Fibroblast of skin of abdomen (primary cell): ENCODE data around the gene ITGB7. TPM values are rescaled to one million over a fixed set of nuclear protein-coding genes. Genes with fewer than 3 reads are reported as not detected.

Experiments
- DNase-seq: peaks from one replicate; pipeline ENCODE4 v3.0.0-alpha.2; 2013
- polyA plus RNA-seq, 2 experiments: library from polyadenylated mRNA; unstranded; fragments of 120-200 nt; gene quantifications; one replicate each; pipeline ENCODE4 v1.2.1, GENCODE V29; 2013; ENCODE audit not compliant: insufficient read length in 2 of 2

Gene ITGB7, protein sequence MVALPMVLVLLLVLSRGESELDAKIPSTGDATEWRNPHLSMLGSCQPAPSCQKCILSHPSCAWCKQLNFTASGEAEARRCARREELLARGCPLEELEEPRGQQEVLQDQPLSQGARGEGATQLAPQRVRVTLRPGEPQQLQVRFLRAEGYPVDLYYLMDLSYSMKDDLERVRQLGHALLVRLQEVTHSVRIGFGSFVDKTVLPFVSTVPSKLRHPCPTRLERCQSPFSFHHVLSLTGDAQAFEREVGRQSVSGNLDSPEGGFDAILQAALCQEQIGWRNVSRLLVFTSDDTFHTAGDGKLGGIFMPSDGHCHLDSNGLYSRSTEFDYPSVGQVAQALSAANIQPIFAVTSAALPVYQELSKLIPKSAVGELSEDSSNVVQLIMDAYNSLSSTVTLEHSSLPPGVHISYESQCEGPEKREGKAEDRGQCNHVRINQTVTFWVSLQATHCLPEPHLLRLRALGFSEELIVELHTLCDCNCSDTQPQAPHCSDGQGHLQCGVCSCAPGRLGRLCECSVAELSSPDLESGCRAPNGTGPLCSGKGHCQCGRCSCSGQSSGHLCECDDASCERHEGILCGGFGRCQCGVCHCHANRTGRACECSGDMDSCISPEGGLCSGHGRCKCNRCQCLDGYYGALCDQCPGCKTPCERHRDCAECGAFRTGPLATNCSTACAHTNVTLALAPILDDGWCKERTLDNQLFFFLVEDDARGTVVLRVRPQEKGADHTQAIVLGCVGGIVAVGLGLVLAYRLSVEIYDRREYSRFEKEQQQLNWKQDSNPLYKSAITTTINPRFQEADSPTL
- polyA plus RNA-seq (2013, experiment 1 of 2; ENCODE audit: insufficient read length) = 0.63 TPM
- polyA plus RNA-seq (2013, experiment 2 of 2; ENCODE audit: insufficient read length) = 0.71 TPM

DNA sequence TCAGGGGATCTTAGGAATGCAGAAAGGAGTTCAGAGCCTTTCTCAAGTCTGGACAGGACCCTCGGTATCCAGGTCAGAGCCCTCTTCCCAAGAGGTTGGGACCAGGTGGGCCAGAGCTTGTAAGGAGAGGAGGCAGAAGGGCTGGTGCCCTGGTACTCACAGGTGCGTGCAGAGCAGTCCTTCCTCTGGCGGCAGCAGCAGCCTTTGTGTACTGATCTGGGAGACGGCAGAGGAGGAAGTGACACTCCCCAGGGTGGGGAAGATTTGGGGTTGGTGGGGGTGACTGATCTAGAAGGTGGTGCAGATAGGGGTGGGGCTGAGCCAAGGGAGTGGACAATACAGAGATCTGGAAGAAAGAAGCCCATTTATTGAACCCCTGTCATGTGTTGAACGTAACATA lies at the start of gene ITGB7:
Gene ITGB7 (minus strand): TSS at position 210 of the 400 bp plus-strand sequence. CDS start 6,808 bp downstream, outside the sequence.
- DNase-seq = no peak

DNA sequence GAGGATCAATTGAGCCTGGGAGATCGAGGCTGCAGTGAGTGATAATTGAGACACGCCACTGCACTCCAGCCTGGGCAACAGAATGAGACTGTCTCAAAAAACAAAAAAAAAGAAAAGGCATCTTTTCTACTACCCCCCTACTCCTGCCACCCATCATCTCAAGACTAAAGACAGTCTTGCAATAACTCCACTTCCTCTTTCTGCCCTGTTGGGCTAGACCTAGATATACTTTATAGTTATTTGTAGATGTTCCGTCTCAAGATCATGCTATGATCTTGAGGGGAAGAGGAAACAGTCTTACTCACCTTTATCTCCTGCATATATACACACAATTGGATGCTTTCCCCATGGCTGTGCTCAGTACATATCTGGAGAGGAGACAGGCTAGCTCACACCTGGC lies 48.9 kb upstream of the ITGB7 start:
- no peak for DNase-seq

DNA sequence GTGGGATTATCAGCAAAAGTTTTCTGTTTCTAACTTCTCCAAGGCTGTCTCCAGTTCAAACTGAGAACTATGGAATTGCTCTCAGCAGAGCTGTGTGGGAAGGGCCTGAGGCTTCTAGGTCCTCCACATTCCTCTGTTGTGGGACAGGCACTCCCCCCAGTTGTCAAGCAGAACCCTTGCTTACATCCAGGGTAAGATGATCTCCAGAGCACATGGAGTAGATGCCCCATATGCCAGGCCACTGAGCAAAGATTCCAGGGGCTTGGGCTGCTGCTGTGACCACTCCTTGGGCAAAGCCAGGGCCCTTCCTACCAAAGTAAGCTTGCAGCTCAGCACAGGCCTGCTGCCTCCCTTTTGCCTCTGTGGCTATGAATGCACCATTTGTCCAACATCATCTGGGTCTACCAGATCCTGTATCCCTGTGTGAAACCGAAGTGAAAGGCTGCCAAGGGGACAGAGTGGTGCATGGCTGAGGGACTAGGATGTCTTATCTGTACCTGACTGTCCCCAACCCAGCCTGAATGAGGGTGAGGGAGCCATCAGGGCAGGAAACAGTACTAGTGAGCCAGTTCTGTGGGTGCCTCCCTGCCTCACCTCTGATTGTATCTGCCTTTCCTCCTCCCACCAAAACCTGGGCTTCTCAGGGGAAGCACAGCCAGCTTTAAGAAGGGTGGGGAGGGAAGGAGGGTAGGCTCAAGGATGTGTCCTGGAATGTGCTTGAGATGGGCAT lies 47.9 kb upstream of the ITGB7 start:
- no peak for DNase-seq

DNA sequence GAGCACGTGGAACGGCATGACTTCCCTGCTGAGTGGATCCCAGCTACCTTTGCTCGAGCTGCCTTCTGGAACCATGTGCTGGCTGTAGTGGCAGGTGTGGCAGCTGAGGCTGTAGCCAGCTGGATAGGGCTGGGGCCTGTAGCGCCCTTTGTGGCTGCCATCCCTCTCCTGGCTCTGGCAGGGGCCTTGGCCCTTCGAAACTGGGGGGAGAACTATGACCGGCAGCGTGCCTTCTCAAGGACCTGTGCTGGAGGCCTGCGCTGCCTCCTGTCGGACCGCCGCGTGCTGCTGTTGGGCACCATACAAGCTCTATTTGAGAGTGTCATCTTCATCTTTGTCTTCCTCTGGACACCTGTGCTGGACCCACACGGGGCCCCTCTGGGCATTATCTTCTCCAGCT lies 46.2 kb upstream of the ITGB7 start:
- DNase-seq = no peak

DNA sequence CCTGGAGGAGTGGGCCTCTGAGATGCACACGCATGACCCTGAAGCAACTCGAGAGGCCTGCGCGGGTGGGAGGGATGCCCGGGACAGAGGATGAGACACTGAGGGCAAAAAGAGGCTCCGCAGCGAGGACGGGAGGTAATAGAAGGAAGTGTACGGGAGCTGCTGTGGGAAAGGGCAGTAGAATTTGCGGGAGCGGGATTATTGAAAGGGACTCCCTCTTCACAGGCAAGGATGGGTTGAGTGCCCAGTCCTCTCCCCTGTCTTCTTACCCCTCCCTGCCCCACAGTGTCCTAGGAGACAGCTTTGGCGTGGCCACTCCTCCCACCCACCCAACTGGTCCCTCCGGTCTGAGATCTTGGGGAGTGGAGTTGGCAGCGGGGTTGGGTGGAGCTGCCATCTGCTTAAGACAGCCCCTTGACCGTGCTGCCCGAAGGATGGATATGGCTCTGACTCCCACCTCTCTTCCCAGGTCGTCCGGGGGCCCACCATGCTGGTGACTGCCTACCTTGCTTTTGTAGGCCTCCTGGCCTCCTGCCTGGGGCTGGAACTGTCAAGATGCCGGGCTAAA lies 45.4 kb upstream of the ITGB7 start:
- no peak for DNase-seq

DNA sequence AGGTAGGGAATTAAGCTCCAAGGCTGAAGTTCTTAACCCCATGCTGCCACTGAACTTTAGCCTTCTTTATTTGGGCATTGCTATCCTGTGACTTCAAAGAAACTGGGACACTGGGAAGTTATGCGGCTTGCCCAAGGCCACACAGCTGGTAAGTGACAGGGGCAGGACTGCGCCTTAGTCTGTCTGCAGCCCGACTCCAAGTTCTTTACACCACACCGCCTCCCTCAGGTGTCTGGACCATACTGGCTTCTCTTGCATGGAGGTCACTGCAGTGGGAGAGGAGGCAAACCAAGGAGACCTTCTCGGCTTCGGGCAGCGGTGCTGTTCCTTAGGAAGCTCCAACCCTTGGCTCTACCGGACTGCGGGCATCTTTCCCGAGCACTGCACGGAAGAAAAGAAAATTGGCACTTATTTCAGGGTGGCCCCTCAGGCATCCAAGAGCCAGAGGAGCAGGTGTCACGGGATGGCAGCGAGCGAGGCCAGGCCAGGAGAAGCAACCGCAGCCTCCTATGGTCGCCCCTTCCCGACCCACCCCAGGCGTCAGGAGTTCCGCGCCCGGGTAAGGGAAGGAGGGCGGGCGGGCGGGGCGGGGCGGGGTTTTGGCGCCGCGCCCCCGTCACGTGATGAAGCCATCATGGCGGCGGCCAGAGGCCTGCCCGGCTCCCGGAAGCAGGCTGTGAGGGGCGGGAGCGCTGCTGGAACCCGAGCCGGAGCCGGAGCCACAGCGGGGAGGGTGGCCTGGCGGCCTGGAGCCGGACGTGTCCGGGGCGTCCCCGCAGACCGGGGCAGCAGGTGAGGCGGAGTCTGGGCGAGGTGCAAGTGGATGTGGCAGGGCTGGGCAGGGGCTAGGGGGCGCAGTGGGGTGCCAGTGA lies 44.7 kb upstream of the ITGB7 start:
- DNase-seq = peak; percentile 72

DNA sequence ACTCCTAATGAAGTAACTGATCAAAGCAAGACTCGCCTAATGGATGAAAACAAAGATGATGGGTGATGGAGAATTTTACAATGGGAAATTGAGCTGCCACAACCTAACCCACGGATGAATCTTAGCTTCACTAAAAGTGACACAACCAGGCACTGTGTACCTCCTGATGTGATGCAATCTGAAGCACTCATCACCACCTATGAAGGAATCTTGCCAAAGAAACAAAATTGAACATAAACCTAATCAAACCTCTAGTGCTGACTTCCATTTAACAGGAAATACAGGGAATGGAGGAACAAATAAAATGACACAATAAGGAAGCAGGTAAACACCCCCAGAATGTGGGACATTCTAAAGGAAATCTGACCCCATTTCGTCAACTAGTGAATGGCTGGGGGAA lies 38.2 kb upstream of the ITGB7 start:
- no peak for DNase-seq

DNA sequence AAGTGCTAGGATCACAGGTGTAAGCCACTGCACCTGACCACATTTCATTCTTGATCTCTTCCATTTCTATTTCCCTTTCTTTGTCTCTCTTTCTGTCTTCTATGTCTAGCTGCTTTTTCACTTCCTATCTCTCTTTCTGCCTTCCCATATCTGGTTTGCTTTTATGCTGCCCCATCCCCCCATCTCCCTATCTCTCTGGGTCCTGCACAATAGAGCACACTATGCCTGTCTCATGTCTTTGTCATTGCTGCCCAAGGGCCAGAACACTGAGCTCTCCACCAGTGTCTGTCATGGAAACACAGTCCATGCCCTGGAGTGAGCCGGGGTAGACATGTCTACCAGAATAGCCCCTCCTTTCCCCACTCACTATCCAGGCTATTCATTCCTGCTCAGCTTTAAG lies 37.3 kb upstream of the ITGB7 start:
- DNase-seq = no peak

DNA sequence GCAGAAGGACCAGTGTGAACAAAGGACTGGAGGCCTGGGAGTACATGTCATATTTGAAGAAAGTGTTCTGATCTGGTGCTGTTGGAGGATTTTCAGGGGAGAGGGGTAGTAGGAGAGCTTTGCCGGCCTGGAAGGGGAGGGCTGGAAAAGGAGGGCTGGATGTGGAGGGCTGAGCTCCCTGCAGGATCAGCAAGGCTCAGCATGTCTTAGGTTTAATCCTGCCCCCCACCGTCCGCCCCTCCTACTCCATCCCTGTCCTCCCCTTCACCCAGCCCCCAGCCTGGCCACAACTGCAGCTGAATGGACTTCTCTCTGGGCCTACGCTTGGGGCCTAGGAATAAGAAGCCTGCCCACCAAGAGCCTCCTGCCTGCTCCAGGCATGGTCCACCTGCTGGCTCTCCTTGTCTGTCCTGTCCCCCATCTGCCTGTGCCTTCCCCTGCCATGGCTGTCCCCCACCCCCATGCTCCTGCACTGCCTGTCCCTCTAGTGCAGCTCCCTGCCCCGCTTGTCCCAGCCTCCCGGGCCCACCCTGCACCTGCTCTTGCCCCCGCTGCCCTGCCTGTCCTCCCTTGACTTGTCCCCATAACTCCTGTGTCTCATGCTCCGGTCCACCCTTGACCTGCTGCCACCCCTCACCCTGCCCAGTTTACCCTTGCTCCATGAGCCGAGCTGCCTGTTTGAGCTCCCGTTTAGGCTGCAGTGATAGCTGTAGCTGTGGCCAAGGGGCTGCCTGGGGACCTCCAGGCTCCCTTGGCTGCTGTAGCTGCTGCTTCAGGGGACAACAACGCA lies 34.8 kb upstream of the ITGB7 start:
- no peak for DNase-seq

DNA sequence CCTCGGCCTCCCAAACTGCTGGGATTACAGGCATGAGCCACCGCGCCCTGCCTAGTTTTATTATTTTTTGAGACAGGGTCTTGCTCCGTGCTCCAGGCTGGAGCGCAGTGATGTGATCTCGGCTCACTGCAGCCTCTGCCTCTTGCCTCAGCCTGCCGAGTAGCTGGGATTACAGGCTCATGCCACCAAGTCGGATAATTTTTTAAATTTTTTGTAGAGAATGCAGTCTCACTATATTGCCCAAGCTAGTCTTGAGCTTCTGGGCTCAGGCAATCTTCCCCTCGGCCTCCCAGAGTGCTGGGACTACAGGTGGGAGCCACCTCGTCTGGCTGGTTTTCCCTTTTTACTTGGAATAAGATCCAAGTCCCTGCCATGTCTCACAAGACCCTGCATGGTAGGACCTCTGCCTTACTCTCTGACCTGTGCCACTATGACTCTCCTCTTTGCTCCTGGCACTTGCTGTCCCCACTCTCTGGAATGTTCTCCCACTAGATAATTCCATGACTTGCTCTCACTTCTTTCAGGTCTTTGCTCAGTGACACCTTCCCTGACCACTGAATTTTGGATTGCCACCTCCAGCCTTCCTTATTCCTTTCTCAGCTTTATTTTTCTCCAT lies 32.7 kb upstream of the ITGB7 start:
- no peak for DNase-seq

DNA sequence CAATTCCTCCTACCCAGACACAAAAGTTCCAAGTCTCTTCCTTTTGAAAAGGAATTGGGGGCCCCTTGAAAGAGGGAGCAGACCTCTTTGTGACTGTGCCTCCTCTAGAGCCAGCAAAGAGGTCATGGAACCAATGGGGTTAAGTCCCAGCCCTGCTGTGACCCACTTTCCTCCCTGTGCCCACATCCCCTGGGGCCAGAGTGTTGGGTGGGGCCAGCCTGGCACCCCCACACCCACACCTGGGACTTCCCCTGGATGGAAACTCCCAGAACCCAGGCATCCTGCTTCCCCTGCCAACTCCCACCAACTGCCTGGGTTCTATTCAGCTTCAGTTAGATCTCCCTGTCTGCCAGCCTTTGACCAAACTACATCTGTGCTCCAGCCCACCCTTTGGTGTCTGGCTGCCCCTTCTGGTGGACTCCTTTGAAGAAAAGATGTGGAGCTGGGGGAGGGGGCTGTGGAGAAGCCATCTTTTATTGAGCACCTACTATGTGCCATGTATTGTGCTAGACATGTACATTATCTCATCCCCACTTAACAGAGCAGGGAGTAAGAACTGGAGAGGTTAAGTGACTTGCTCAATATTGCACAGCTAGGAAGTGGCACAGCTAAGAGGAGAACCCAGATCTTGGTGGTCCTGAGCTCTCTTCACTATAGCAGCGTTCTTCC lies 29.5 kb upstream of the ITGB7 start:
- no peak for DNase-seq

DNA sequence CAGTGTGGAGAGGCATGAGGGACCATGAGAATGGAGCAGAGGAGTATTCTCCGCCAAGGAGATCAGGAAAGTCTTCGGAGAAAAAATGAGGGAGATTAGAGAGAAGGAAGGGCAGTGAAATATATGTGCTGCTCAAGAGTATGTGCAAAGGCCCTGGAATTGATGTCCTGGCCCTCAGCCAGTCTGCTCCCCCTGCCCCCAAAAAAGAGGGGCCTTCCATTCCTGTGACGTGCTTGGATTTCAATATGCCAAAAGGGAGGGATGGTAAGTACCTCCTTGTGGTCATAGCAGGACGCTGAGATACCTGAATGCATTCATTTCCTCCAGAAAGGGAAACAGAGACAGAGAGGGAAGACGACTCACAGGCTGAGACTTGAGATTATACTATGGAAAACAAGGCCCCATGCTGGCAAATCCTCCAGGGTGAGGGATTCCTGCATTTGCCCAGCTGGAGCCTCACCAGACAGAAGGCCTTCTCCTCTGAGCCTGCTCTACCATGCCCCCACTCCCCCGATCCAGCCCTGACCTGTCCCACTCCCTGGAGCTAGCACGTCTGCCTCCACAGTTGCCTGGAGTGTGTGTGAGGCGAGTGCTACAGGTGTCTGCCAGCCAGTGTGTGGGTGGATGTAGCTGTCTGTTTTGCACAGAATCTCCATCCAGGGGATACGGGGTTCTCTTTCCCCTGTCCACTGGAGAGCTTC lies 28.8 kb upstream of the ITGB7 start:
- DNase-seq = no peak

DNA sequence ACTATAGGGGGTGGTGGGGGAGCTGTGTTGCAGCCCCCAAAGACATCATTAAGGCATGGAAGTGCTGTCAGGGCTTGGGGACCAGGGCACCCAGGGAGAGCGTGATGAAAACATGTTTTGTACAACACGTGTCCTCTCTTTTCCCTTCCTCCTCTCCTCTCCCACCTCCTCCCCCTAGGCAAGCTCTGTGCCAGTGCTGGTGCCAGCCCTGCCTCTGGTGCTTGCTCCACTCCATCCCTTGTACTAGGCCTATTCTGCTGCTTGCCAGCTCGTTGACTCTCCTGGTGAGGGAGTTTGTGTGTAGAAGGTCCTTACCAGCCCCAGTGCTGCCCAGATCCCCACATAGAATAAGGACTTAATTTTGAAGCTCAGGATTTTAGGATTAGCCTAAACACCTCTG lies 28.1 kb upstream of the ITGB7 start:
- DNase-seq = no peak

DNA sequence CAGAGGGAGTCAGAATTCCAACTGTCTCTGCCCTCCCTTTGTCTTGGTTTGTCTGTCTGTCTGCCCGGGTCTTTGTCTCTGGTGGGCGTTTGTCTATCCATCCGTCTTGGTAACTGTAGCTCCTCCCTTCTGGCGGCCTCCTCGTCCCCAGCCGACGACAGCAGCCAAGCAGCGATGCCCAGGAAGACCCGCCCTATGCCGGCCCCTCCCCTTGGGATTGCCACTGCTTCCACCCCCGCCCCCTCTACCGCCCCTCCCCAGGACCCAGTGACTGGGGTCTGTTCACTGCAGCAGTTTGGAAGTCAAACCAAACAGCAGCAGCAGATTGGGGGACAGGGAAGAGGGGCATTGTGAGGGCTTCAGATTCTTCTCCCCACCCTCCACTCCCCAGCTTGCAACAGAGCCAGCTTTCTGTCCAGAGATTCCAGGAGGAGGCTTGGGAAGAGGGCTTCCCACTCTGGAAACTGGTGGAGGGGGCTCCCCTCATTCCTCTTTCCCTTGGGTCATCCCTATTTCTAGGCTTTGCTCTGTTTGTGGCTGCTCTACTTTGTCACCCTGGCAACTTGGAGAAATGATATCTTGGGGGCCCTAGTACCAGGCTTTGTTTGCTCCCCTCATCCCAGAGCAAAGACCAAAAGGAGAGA lies 27.3 kb upstream of the ITGB7 start:
- DNase-seq = no peak

DNA sequence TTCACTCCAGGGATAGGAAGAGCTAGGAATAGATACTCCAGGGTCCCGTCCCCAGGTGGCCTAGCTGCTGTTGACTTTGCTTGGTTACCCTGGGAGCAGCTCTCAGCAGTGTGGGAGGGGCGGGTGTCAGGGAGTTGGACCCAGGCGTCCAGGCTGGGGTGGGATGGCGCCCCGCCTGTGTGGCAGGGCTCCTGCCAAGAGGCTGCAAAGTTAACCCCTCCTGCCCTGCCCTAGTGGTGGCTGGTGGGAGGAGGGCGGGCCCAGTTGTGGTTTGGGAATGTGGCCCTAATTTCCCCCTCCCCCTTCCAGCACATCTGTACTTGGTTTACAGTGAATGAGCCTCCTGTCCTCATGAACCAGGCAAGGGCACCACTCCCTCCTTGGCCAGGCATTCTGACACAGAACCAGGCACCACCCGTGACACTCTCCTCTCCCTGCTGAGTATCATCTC lies 26.6 kb upstream of the ITGB7 start:
- DNase-seq = no peak

DNA sequence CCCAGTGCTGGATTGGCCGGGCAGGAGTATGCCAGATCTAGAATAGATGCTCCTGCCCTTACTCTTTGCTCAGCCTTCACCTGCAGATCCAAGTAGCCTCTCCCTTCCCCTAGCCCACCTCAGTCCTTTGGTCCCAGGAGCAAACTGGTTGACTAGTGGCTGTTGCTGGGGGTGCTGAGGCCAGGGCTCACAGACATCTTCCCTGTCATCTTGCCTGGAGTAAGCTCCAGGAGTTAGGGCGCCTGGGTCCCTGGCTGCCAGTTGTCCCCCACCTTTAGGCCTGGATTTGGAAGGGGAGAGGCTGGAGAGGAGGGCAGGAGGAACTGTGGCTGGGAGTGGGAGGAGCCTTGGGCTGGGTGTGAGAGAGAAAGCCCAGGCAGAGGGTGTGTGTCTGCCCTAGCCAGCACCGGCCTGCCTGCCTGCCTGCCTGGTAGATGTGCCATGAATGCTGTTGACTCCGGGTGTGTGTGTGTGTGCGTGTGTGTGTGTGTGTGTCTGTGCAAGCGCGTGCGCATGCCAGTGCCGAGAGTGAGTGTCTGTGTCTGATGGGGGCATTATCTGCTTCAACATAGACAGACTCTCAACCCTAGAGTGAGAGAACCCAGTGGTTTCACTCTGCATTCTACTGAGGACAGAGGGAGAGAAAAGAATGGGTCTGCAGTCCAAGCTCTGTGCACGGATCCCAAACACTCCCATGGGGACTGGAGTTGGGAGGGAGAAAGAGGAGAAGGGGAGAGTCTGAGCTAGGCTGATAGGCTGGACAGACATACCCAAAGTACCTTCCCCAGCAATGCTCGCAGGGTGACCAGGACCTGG lies 25.8 kb upstream of the ITGB7 start:
- peak; percentile 39 for DNase-seq

DNA sequence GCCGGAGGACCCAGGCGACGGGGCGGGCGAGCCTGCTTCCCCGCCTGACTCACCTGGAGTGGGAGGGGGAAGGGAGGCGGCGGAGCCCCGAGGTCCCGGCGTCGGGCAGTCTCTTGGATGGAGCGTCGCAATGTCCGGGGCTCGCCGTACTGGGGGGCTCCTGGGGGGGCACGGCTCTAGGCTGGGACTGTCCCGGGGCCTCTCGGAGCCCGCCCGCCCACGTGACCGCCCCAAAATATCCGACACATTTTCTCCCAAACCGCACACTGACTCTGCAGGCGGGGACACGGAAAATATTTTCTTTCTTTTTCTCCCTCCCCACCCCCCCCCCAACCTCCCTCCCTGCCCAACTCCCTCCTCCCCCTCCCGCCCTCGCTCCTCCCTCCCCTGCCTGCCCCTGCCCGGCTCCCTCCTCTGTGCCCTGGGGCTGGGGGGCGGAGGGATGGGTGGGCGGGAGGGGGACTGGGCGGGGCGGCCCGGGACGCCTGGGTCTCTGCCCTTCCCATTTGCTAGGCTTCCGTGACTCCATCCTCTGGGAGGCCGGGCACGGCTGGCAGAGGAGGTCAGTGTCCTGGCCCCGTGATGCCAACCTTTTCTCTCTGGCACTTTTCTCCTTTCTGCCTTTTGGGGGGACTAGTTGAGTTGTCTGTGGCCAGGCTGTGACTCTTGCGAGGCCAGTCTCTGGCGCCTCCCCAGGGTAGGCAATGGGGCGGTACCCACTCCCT lies 25.0 kb upstream of the ITGB7 start, which contains the start of gene RARG:
Gene RARG (minus strand): TSS at position 289 of the 725 bp plus-strand sequence. CDS start 4,664 bp downstream, outside the sequence.
- DNase-seq = peak; percentile 66
